ENCODE results near the gene B3GNT9.
"Not testable (repeated sequence)": the region's sequence is repeated elsewhere in the genome, so short reads cannot be mapped to it uniquely, and the experiment has no call there.

Gene B3GNT9

GRCh38 chr16:67150047-67150832 lies 558 bp downstream of the B3GNT9 start:
- DNase-seq (ENCODE audit: low read depth) = no peak

- DNase-seq (ENCODE audit: low read depth) = no peak
These were observed 1.3 kb downstream of the B3GNT9 start for GRCh38 chr16:67149276-67150046.

GRCh38 chr16:67148656-67149275 lies 2.0 kb downstream of the B3GNT9 start:
- no peak for DNase-seq (ENCODE audit: low read depth)

GRCh38 chr16:67148221-67148620 lies 2.6 kb downstream of the B3GNT9 start:
- no peak for DNase-seq (ENCODE audit: low read depth)

GRCh38 chr16:67147437-67148140 lies 3.2 kb downstream of the B3GNT9 start:
- no peak for DNase-seq (ENCODE audit: low read depth)

- no peak for DNase-seq (ENCODE audit: low read depth)
These were observed 4.1 kb downstream of the B3GNT9 start for GRCh38 chr16:67146523-67147357.

GRCh38 chr16:67145746-67146145 lies 5.1 kb downstream of the B3GNT9 start:
- no peak for DNase-seq (ENCODE audit: low read depth)

GRCh38 chr16:67144943-67145342 lies 5.9 kb downstream of the B3GNT9 start:
- no peak for DNase-seq (ENCODE audit: low read depth)

- DNase-seq (ENCODE audit: low read depth) = no peak
These were observed 8.5 kb downstream of the B3GNT9 start for GRCh38 chr16:67142342-67142741.

GRCh38 chr16:67141391-67141790 lies 9.4 kb downstream of the B3GNT9 start:
- DNase-seq (ENCODE audit: low read depth) = no peak

GRCh38 chr16:67137605-67138004 lies 13.2 kb downstream of the B3GNT9 start:
- no peak for DNase-seq (ENCODE audit: low read depth)

- DNase-seq (ENCODE audit: low read depth) = no peak
These were observed 21.4 kb downstream of the B3GNT9 start for GRCh38 chr16:67129422-67129821.

GRCh38 chr16:67128887-67129286 lies 21.9 kb downstream of the B3GNT9 start:
- no peak for DNase-seq (ENCODE audit: low read depth)

GRCh38 chr16:67128417-67128816 lies 22.4 kb downstream of the B3GNT9 start:
- no peak for DNase-seq (ENCODE audit: low read depth)

GRCh38 chr16:67122799-67123198 lies 28.0 kb downstream of the B3GNT9 start:
- DNase-seq (ENCODE audit: low read depth) = not testable (repeated sequence)

GRCh38 chr16:67120025-67120424 lies 30.8 kb downstream of the B3GNT9 start:
- no peak for DNase-seq (ENCODE audit: low read depth)

GRCh38 chr16:67117716-67118115 lies 33.1 kb downstream of the B3GNT9 start:
- no peak for DNase-seq (ENCODE audit: low read depth)

GRCh38 chr16:67116388-67117311 lies 34.1 kb downstream of the B3GNT9 start:
- no peak for DNase-seq (ENCODE audit: low read depth)

GRCh38 chr16:67115639-67116038 lies 35.2 kb downstream of the B3GNT9 start:
- DNase-seq (ENCODE audit: low read depth) = no peak

- DNase-seq (ENCODE audit: low read depth) = no peak
These were observed 36.0 kb downstream of the B3GNT9 start for GRCh38 chr16:67114793-67115192.
